Measurements from ENCODE around the gene TRAF2. TPM values are rescaled to one million over a fixed set of nuclear protein-coding genes. Genes with fewer than 3 reads are reported as not detected.

The TRAF2 gene
- total and polyA plus RNA-seq, 5 experiments from 2014 or later, result 7.9 to 34.4 (median 24.4) TPM

- ATAC-seq (no peak), DNase-seq (no peak)
- no peak overlapping the region for H3K27ac Mint-ChIP-seq
- POLR2A ChIA-PET, result no interaction called here
- no peak overlapping the region for H3K4me3 Mint-ChIP-seq
- H3K36me3 Mint-ChIP-seq, result peaks cover 0 to 24% (median 0%) of the 10 kb centered on the region in 3 donors
- H3K9me3 Mint-ChIP-seq, result no peaks in the 10 kb centered on the region
- no peaks in the 10 kb centered on the region for H3K27me3 Mint-ChIP-seq
- H3K4me1 Mint-ChIP-seq, result peaks cover 0 to 6% (median 3%) of the 10 kb centered on the region in 4 donors
These were observed 39.9 kb downstream of the TRAF2 start for GRCh38 chr9:136926154-136926704.

- ATAC-seq (no peak), DNase-seq (no peak)
- POLR2A ChIA-PET, result no interaction called here
- H3K27me3 Mint-ChIP-seq, result no peaks in the 10 kb centered on the region
- peaks cover 0 to 6% (median 3%) of the 10 kb centered on the region in 4 donors for H3K4me1 Mint-ChIP-seq
- H3K27ac Mint-ChIP-seq, result no peak overlapping the region
- H3K36me3 Mint-ChIP-seq, result peaks cover 0 to 24% (median 0%) of the 10 kb centered on the region in 3 donors
- H3K4me3 Mint-ChIP-seq, result no peak overlapping the region
- H3K9me3 Mint-ChIP-seq, result no peaks in the 10 kb centered on the region
These were observed 40.4 kb downstream of the TRAF2 start for GRCh38 chr9:136926749-136927148.

- POLR2A ChIA-PET, result no interaction called here
- no peaks in the 10 kb centered on the region for H3K9me3 Mint-ChIP-seq
- H3K4me1 Mint-ChIP-seq, result peaks cover 0 to 6% (median 3%) of the 10 kb centered on the region in 4 donors
- peak overlapping the region in 4 of 10 donors; percentile 14 to 71 (median 32) for H3K27ac Mint-ChIP-seq
- no peaks in the 10 kb centered on the region for H3K27me3 Mint-ChIP-seq
- peaks cover 0 to 22% (median 0%) of the 10 kb centered on the region in 3 donors for H3K36me3 Mint-ChIP-seq
- no peak for DNase-seq
- no peak overlapping the region for H3K4me3 Mint-ChIP-seq
- ATAC-seq, result no peak
These were observed 41.3 kb downstream of the TRAF2 start for GRCh38 chr9:136927343-136928271.

- Mint-ChIP-seq H3K9me3 (no peaks in the 10 kb centered on the region), H3K27me3 (no peaks in the 10 kb centered on the region), H3K4me1 (peaks cover 0 to 6% (median 5%) of the 10 kb centered on the region in 4 donors), H3K4me3 (no peak overlapping the region), H3K36me3 (peaks cover 0 to 19% (median 0%) of the 10 kb centered on the region in 3 donors), H3K27ac (peak overlapping the region in 3 of 10 donors; percentile 4 to 42 (median 25))
- ATAC-seq, result no peak
- POLR2A ChIA-PET, result no interaction called here
- peak in 1 of 10 donors; percentile 56 for DNase-seq
These were observed 42.3 kb downstream of the TRAF2 start for GRCh38 chr9:136928591-136928990.

- Mint-ChIP-seq H3K36me3 (peaks cover 0 to 11% (median 0%) of the 10 kb centered on the region in 3 donors), H3K4me3 (no peak overlapping the region), H3K27me3 (no peaks in the 10 kb centered on the region), H3K4me1 (peaks cover 0 to 8% (median 5%) of the 10 kb centered on the region in 4 donors), H3K27ac (peak overlapping the region in 6 of 10 donors; percentile 16 to 62 (median 52)), H3K9me3 (no peaks in the 10 kb centered on the region)
- ATAC-seq (no peak), DNase-seq (no peak)
- POLR2A ChIA-PET, result interaction anchor here (0.7 kb wide), 2 partner anchors 7 to 720 kb away, joined by 3 to 4 read pairs; no protein-coding TSS in a partner anchor
These were observed 43.7 kb downstream of the TRAF2 start for GRCh38 chr9:136930014-136930413.

- Mint-ChIP-seq H3K27ac (peak overlapping the region in 1 of 10 donors; percentile 78), H3K36me3 (peaks cover 0 to 7% (median 0%) of the 10 kb centered on the region in 3 donors), H3K4me3 (no peak overlapping the region), H3K9me3 (no peaks in the 10 kb centered on the region), H3K4me1 (peaks cover 3 to 8% (median 6%) of the 10 kb centered on the region in 4 donors), H3K27me3 (no peaks in the 10 kb centered on the region)
- DNase-seq, result no peak
- POLR2A ChIA-PET, result interaction anchor here (0.7 kb wide), 2 partner anchors 70 to 569 kb away, joined by 4 to 6 read pairs; no protein-coding TSS in a partner anchor
- no peak for ATAC-seq
These were observed 45.4 kb downstream of the TRAF2 start for GRCh38 chr9:136931611-136932130.

GRCh38 chr9:136934277-136934676 lies 48.0 kb downstream of the TRAF2 start:
- no peaks in the 10 kb centered on the region for H3K27me3 Mint-ChIP-seq
- peaks cover 0 to 5% (median 2%) of the 10 kb centered on the region in 3 donors for H3K36me3 Mint-ChIP-seq
- POLR2A ChIA-PET, result interaction anchor here (0.7 kb wide), 1 partner anchor 162 kb away, joined by 3 read pairs; no protein-coding TSS in a partner anchor
- H3K4me1 Mint-ChIP-seq, result peaks cover 0 to 8% (median 4%) of the 10 kb centered on the region in 4 donors
- no peak for ATAC-seq
- no peak overlapping the region for H3K4me3 Mint-ChIP-seq
- H3K27ac Mint-ChIP-seq, result peak overlapping the region in 1 of 10 donors; percentile 39
- no peaks in the 10 kb centered on the region for H3K9me3 Mint-ChIP-seq
- DNase-seq, result no peak

GRCh38 chr9:136935651-136936050 lies 49.3 kb downstream of the TRAF2 start:
- no peaks in the 10 kb centered on the region for H3K9me3 Mint-ChIP-seq
- no peak overlapping the region for H3K27ac Mint-ChIP-seq
- POLR2A ChIA-PET, result interaction anchor here (0.7 kb wide), 1 partner anchor 410 kb away, joined by 3 read pairs; no protein-coding TSS in a partner anchor
- peaks cover 0 to 11% (median 2%) of the 10 kb centered on the region in 3 donors for H3K36me3 Mint-ChIP-seq
- DNase-seq (no peak), ATAC-seq (no peak)
- H3K27me3 Mint-ChIP-seq, result no peaks in the 10 kb centered on the region
- no peak overlapping the region for H3K4me3 Mint-ChIP-seq
- peaks cover 0 to 8% (median 4%) of the 10 kb centered on the region in 4 donors for H3K4me1 Mint-ChIP-seq

GRCh38 chr9:136936645-136937170 lies 50.4 kb downstream of the TRAF2 start:
- DNase-seq, result no peak
- no peak overlapping the region for H3K4me3 Mint-ChIP-seq
- peaks cover 0 to 17% (median 2%) of the 10 kb centered on the region in 3 donors for H3K36me3 Mint-ChIP-seq
- POLR2A ChIA-PET, result no interaction called here
- peaks cover 0 to 8% (median 5%) of the 10 kb centered on the region in 4 donors for H3K4me1 Mint-ChIP-seq
- no peaks in the 10 kb centered on the region for H3K9me3 Mint-ChIP-seq
- ATAC-seq, result no peak
- H3K27me3 Mint-ChIP-seq, result no peaks in the 10 kb centered on the region
- H3K27ac Mint-ChIP-seq, result peak overlapping the region in 1 of 10 donors; percentile 19

GRCh38 chr9:136937186-136938001 lies 51.1 kb downstream of the TRAF2 start:
- Mint-ChIP-seq H3K27ac (peak overlapping the region in 1 of 10 donors; percentile 19), H3K4me3 (no peak overlapping the region), H3K36me3 (peaks cover 0 to 23% (median 2%) of the 10 kb centered on the region in 3 donors), H3K9me3 (no peaks in the 10 kb centered on the region), H3K4me1 (peaks cover 0 to 9% (median 6%) of the 10 kb centered on the region in 4 donors), H3K27me3 (no peaks in the 10 kb centered on the region)
- peak in 1 of 10 donors; percentile 50 for DNase-seq
- POLR2A ChIA-PET, result interaction anchor here (0.6 to 0.7 kb wide), 2 partner anchors 21 to 91 kb away, joined by 3 read pairs; no protein-coding TSS in a partner anchor
- no peak for ATAC-seq

- Mint-ChIP-seq H3K27me3 (no peaks in the 10 kb centered on the region), H3K4me3 (no peak overlapping the region), H3K27ac (peak overlapping the region in 1 of 10 donors; percentile 34), H3K36me3 (peaks cover 0 to 23% (median 2%) of the 10 kb centered on the region in 3 donors), H3K4me1 (peaks cover 0 to 16% (median 4%) of the 10 kb centered on the region in 4 donors), H3K9me3 (no peaks in the 10 kb centered on the region)
- peak in 1 of 10 donors; percentile 59 for DNase-seq
- no peak for ATAC-seq
- POLR2A ChIA-PET, result interaction anchor here (0.6 kb wide), 1 partner anchor 15 kb away, joined by 3 read pairs; no protein-coding TSS in a partner anchor
These were observed 53.2 kb downstream of the TRAF2 start for GRCh38 chr9:136939431-136939995.
